SK-N-SH treated with all-trans-retinoic acid at 6 μM for 48 hours (cell line): ENCODE data around the gene CHRM3.
A peak's percentile ranks its signal among the peaks of the same experiment; 100 is the strongest.

Experiments
- ATAC-seq: fragments of 200-7000 bp; cut with Tn5 transposase; 3 replicates; pipeline ENCODE4 v1.9.1; 2020; ENCODE audit warnings: mild to moderate bottlenecking, moderate library complexity
- BACH2 ChIP-seq: fragments of 250-450 bp; sonication (Bioruptor Pico); IDR thresholded peaks from 2 replicates; pipeline ENCODE4 v1.9.0; 2021; ENCODE audit warnings: mild to moderate bottlenecking, borderline replicate concordance
- CSDC2 ChIP-seq: fragments of 250-450 bp; sonication (Bioruptor Pico); IDR thresholded peaks from 2 replicates; pipeline ENCODE4 v1.5.0; 2020; ENCODE audit warnings: mild to moderate bottlenecking, moderate library complexity
- ESRRG ChIP-seq: fragments of 250-450 bp; sonication (Bioruptor Pico); IDR thresholded peaks from 2 replicates; pipeline ENCODE4 v1.6.1; 2021; ENCODE audit warnings: mild to moderate bottlenecking
- GLIS3 ChIP-seq: fragments of 250-450 bp; sonication (Bioruptor Pico); IDR thresholded peaks from 2 replicates; pipeline ENCODE4 v1.5.0; 2020; ENCODE audit warnings: mild to moderate bottlenecking, moderate library complexity
- ISL1 ChIP-seq: fragments of 250-450 bp; sonication (Bioruptor Pico); IDR thresholded peaks from 2 replicates; pipeline ENCODE4 v2.1.2; 2022; ENCODE audit warnings: mild to moderate bottlenecking, moderate library complexity
- OSR1 ChIP-seq: fragments of 250-450 bp; sonication (Bioruptor Pico); IDR thresholded peaks from 2 replicates; pipeline ENCODE4 v1.8.0; 2022; ENCODE audit warnings: moderate library complexity, mild to moderate bottlenecking, inconsistent platforms
- PATZ1 ChIP-seq: fragments of 250-450 bp; sonication (Bioruptor Pico); IDR thresholded peaks from 2 replicates; pipeline ENCODE4 v1.8.0; 2020; ENCODE audit warnings: mild to moderate bottlenecking, moderate library complexity, borderline replicate concordance
- PPARA ChIP-seq: fragments of 250-450 bp; sonication (Bioruptor Pico); IDR thresholded peaks from 2 replicates; pipeline ENCODE4 v1.5.0; 2020; ENCODE audit warnings: mild to moderate bottlenecking, borderline replicate concordance
- RARB ChIP-seq: fragments of 250-450 bp; sonication (Bioruptor Pico); IDR thresholded peaks from 2 replicates; pipeline ENCODE4 v1.8.0; 2021; ENCODE audit warnings: mild to moderate bottlenecking, moderate library complexity
- SNAI2 ChIP-seq: fragments of 250-450 bp; sonication (Bioruptor Pico); IDR thresholded peaks from 2 replicates; pipeline ENCODE4 v1.5.0; 2020; ENCODE audit warnings: mild to moderate bottlenecking, moderate library complexity
- TCF4 ChIP-seq: fragments of 250-450 bp; sonication (Bioruptor Pico); IDR thresholded peaks from 2 replicates; pipeline ENCODE4 v1.8.0; 2021; ENCODE audit warnings: mild to moderate bottlenecking, moderate library complexity, borderline replicate concordance
- TOX ChIP-seq: fragments of 250-450 bp; sonication (Bioruptor Pico); IDR thresholded peaks from 2 replicates; pipeline ENCODE4 v1.8.0; 2021; ENCODE audit warnings: mild to moderate bottlenecking, moderate library complexity, borderline replicate concordance
- ZFP3 ChIP-seq: fragments of 250-450 bp; sonication (Bioruptor Pico); IDR thresholded peaks from 2 replicates; pipeline ENCODE4 v1.5.0; 2020; ENCODE audit warnings: mild to moderate bottlenecking, moderate library complexity
- ZFP30 ChIP-seq: fragments of 450-650 bp; formaldehyde crosslinking; IDR thresholded peaks from 2 replicates; pipeline ENCODE4 v1.5.0; 2022; ENCODE audit warnings: mild to moderate bottlenecking, moderate library complexity
- ZNF565 ChIP-seq: fragments of 450-650 bp; formaldehyde crosslinking; conservative IDR thresholded peaks from 2 replicates; pipeline ENCODE4 v1.5.0; 2020; ENCODE audit warnings: low read depth, mild to moderate bottlenecking, moderate library complexity
- ZNF70 ChIP-seq: fragments of 450-650 bp; formaldehyde crosslinking; IDR thresholded peaks from 2 replicates; pipeline ENCODE4 v1.5.0; 2020; ENCODE audit warnings: mild to moderate bottlenecking, moderate library complexity
- ZNF8 ChIP-seq: fragments of 450-650 bp; formaldehyde crosslinking; IDR thresholded peaks from 2 replicates; pipeline ENCODE4 v1.5.0; 2020; ENCODE audit warnings: mild to moderate bottlenecking, moderate library complexity
- TF ChIP-seq, protein P1 (sequence below): fragments of 250-450 bp; sonication (Bioruptor Pico); IDR thresholded peaks from 2 replicates; pipeline ENCODE4 v1.5.0; 2020; ENCODE audit warnings: mild to moderate bottlenecking, moderate library complexity
- TF ChIP-seq, protein P2 (sequence below): fragments of 250-450 bp; sonication (Bioruptor Pico); IDR thresholded peaks from 2 replicates; pipeline ENCODE4 v1.8.0; 2021; ENCODE audit warnings: low read depth, mild to moderate bottlenecking, moderate library complexity, borderline replicate concordance
- TF ChIP-seq, protein P3 (sequence below): fragments of 250-450 bp; sonication (Bioruptor Pico); IDR thresholded peaks from 2 replicates; pipeline ENCODE4 v1.5.1; 2021; ENCODE audit warnings: mild to moderate bottlenecking, moderate library complexity

The CHRM3 gene

DNA sequence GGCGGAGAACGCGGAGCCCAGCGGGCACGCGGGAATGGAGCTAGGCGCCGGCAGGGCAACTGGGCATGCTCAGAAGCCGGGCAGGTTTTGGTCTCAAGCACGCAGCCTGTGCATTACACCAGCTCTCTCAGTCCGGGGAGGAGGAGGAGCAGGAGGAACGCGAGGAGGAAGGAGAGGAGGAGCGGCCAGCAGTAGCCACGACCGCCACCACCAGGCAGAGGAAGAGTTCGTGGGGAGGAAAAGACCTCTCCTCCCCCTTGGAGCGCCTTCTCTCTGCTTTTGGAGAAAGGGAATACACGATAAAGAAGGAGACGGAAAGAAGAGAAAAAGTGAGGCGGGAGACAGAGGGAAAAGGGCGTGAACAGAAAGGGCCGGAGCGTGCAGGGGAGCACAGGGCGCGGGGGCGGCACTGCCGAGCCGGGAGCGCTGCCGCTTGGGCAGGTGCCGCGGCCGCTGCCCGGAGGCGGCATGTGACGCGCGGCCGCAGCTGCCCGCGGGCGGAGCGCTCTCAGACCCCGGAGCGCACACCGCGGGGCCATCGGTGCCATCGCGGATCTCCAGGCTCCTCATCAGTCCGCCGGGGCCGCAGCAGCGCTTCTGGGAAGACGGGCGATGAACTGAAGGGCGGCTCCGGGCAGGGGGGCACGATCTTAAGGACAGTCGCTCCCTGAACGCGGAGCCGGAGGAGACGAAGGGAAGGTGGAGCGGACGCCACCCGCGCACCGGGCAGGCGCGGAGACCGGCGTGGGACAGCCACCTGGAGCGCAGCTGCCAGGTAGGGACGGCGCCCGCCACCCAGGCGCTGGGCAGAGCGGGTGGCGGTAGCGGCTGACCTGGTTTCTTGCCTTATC, at the start of gene CHRM3:
Gene CHRM3 (plus strand): TSS at position 116 of the 851 bp plus-strand sequence. CDS start 520,884 bp downstream, outside the sequence.
- TF ChIP-seq RARB (no peak), TOX (CRISPR knock-in tag) (0 out of 2 replicates have a peak, but pooled peaks have one; percentile 5), BACH2 (CRISPR knock-in tag) (no peak)
- peak; percentile 87 for ATAC-seq

DNA sequence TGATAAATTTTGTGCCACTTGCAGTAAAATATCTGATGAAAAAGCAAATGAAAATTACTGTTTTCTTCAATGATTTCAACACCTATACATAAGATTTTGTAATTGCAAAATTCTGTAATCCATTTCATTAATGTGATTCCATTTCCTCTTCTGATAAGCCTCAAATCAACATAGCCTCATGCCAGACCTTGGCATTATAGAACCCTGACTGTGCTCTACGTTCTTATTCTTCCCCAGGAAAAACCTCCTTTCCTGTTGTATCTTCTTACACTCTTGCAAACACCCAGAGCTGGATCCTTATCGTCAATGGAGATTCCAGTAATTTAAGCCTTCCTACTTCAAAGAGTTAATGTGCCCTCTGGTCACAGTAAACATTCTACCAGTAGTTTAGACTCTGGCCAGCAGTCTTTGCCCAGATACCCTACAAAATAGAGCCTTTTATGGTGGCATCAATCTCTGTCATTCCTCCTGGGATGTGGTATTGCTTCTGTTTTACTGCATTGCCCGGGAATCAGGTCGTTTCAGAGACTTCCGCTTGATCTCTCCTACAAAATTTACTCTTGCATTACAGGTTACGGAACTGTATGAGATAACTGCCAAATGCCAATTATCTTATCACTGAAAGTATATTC, 48.5 kb upstream of the CHRM3 start:
- ATAC-seq: no peak
- TF ChIP-seq ZFP3 (no peak), ESRRG (CRISPR knock-in tag) (no peak), ZFP30 (CRISPR knock-in tag) (no peak), ZNF8 (CRISPR knock-in tag) (no peak), ZNF70 (CRISPR knock-in tag) (no peak), RARB (no peak), TOX (CRISPR knock-in tag) (no peak), PPARA (no peak), BACH2 (CRISPR knock-in tag) (no peak), CSDC2 (CRISPR knock-in tag) (no peak), OSR1 (CRISPR knock-in tag) (no peak), ZNF565 (CRISPR knock-in tag) (no peak), TCF4 (CRISPR knock-in tag) (no peak), PATZ1 (no peak), GLIS3 (CRISPR knock-in tag) (no peak)
- TF ChIP-seq, protein P1, sequence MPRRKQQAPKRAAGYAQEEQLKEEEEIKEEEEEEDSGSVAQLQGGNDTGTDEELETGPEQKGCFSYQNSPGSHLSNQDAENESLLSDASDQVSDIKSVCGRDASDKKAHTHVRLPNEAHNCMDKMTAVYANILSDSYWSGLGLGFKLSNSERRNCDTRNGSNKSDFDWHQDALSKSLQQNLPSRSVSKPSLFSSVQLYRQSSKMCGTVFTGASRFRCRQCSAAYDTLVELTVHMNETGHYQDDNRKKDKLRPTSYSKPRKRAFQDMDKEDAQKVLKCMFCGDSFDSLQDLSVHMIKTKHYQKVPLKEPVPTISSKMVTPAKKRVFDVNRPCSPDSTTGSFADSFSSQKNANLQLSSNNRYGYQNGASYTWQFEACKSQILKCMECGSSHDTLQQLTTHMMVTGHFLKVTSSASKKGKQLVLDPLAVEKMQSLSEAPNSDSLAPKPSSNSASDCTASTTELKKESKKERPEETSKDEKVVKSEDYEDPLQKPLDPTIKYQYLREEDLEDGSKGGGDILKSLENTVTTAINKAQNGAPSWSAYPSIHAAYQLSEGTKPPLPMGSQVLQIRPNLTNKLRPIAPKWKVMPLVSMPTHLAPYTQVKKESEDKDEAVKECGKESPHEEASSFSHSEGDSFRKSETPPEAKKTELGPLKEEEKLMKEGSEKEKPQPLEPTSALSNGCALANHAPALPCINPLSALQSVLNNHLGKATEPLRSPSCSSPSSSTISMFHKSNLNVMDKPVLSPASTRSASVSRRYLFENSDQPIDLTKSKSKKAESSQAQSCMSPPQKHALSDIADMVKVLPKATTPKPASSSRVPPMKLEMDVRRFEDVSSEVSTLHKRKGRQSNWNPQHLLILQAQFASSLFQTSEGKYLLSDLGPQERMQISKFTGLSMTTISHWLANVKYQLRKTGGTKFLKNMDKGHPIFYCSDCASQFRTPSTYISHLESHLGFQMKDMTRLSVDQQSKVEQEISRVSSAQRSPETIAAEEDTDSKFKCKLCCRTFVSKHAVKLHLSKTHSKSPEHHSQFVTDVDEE: no peak
- TF ChIP-seq, protein P2, sequence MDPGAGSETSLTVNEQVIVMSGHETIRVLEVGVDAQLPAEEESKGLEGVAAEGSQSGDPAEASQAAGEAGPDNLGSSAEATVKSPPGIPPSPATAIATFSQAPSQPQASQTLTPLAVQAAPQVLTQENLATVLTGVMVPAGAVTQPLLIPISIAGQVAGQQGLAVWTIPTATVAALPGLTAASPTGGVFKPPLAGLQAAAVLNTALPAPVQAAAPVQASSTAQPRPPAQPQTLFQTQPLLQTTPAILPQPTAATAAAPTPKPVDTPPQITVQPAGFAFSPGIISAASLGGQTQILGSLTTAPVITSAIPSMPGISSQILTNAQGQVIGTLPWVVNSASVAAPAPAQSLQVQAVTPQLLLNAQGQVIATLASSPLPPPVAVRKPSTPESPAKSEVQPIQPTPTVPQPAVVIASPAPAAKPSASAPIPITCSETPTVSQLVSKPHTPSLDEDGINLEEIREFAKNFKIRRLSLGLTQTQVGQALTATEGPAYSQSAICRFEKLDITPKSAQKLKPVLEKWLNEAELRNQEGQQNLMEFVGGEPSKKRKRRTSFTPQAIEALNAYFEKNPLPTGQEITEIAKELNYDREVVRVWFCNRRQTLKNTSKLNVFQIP (CRISPR knock-in tag): no peak
- TF ChIP-seq, protein P3, sequence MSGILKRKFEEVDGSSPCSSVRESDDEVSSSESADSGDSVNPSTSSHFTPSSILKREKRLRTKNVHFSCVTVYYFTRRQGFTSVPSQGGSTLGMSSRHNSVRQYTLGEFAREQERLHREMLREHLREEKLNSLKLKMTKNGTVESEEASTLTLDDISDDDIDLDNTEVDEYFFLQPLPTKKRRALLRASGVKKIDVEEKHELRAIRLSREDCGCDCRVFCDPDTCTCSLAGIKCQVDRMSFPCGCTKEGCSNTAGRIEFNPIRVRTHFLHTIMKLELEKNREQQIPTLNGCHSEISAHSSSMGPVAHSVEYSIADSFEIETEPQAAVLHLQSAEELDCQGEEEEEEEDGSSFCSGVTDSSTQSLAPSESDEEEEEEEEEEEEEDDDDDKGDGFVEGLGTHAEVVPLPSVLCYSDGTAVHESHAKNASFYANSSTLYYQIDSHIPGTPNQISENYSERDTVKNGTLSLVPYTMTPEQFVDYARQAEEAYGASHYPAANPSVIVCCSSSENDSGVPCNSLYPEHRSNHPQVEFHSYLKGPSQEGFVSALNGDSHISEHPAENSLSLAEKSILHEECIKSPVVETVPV (CRISPR knock-in tag): no peak

DNA sequence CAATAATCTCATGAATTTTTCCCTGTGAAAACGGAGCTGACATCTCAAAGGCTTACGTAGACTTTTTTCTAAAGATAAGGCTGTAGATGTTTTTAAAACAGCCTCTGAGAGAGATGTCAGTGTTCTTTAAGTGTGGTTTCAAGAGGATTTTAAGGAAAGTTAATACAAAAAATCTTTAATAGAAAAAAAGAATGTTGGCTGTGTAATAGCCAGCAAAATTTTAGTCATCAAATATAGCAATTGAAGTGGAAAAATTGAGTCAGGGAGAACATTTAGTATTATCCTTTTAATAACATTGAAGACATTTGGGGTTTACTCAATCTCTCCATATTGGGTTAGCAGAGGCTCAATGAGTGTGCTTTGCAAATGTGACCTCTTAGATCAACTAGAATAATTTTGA, 38.6 kb upstream of the CHRM3 start:
- TF ChIP-seq ISL1 (CRISPR knock-in tag) (no peak), TCF4 (CRISPR knock-in tag) (no peak), SNAI2 (CRISPR knock-in tag) (no peak), GLIS3 (CRISPR knock-in tag) (no peak), CSDC2 (CRISPR knock-in tag) (no peak), ESRRG (CRISPR knock-in tag) (no peak), ZNF70 (CRISPR knock-in tag) (no peak), RARB (no peak), ZNF565 (CRISPR knock-in tag) (no peak)
- TF ChIP-seq, protein P3 (CRISPR knock-in tag): no peak
- TF ChIP-seq, protein P1: no peak
- ATAC-seq: no peak
